ENCODE measurements around the gene GOLGB1.

GOLGB1 gene

DNA sequence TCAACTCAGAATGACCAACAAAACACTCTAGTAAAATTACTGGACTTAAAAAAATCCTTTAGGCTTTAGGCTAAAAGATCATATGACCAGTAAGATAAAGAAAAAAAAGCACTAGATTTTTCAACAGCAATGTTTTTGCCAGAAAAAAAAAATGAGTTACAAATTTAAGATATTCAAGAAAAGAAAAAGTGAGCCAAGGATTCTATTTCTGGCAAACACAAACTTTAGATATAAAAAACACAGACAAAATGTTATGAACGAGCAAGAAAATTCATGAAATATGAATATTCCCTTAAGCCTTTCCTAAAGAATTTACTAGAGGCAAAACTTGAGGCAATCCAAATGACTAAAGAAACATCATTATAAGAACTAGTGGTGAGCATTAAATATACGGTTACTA is 8.6 kb downstream of the GOLGB1 start:
- no peak for DNase-seq (ENCODE audit: low read depth in 2 of 2)

DNA sequence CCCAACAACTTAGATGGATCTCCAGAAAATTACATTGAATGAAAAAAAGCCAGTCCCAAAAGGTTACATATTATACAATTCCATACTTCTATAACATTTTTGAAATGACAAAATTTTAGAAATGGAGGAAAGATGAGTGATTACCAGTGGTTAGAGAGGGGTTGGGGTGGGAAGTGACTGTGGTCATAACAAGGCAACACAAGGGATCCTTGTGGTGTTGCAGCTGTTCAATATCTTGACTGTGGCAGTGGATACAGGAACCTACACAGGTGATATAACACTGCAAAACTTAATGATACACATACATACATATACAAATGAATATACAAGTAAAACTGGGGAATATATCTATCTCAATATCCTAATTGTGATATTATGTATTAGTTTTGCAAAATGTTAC is 9.6 kb downstream of the GOLGB1 start:
- no peak for DNase-seq (ENCODE audit: low read depth in 2 of 2)

GRCh38 chr3:121737644-121738043 is 11.9 kb downstream of the GOLGB1 start:
- DNase-seq (ENCODE audit: low read depth in 2 of 2) = no peak

- no peak for DNase-seq (ENCODE audit: low read depth in 2 of 2)
Measured at GRCh38 chr3:121736112-121736511, 13.4 kb downstream of the GOLGB1 start.

GRCh38 chr3:121735047-121735696 is 14.4 kb downstream of the GOLGB1 start:
- no peak for DNase-seq (ENCODE audit: low read depth in 2 of 2)

- DNase-seq (ENCODE audit: low read depth in 2 of 2) = no peak
Measured at GRCh38 chr3:121730940-121731687, 18.4 kb downstream of the GOLGB1 start.

DNA sequence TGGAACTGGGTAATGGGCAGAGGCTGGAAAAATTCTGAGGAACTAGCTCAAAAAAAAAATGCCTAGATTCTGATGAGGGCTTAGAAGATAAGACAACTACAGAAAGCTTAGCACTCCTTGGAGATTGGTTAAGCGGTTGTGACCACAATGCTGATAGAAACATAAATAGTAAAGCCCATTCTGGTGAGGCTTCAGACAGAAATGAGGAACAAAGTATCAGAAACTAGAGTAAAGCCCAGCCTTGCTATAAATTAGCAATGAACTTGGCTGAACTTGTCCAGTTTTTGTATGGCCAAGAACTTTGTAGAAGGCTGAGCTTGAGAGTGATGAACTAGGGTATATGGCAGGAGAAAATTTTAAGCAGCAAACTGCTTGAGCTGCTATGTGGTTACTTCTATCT is 25.4 kb downstream of the GOLGB1 start:
- no peak for DNase-seq (ENCODE audit: low read depth in 2 of 2)

GRCh38 chr3:121723485-121723884 is 26.1 kb downstream of the GOLGB1 start:
- no peak for DNase-seq (ENCODE audit: low read depth in 2 of 2)

DNA sequence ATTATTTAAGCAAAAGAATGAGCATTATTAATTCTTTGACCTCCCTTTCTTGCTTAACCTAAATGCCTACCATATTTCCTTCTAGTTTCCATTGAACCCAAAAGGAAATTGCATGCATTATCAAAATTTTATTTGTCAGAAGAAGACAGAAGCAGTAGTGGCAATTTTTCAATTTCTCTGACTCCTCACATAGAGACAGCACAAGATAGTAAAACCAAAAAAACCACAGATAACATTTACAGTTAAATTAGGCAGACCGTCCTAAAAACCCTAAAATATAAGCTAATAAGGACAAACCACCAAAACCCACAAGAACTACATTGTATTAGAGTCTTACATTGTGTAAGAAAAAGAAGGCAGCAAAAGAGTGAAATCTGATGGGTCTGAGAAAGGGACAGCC is 27.1 kb downstream of the GOLGB1 start:
- no peak for DNase-seq (ENCODE audit: low read depth in 2 of 2)

DNA sequence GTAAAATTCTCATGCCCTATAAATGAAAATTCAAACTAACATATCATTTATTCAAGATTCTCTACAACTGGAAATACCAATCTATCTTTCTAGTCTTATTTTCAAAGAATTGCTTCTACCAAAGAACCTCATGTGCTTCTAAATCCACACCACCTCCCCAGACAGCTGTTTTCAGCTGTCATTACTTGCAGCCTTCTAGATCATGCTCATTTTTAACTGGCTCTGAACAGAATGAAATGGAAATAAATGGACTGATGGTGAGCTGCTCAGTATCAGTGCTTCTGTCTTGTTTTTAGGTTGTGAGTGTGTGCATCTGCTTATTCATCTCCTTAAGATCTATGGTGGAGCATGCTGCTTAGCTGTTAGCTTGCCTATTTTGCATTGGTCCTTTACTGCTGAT is 29.4 kb downstream of the GOLGB1 start:
- no peak for DNase-seq (ENCODE audit: low read depth in 2 of 2)

DNA sequence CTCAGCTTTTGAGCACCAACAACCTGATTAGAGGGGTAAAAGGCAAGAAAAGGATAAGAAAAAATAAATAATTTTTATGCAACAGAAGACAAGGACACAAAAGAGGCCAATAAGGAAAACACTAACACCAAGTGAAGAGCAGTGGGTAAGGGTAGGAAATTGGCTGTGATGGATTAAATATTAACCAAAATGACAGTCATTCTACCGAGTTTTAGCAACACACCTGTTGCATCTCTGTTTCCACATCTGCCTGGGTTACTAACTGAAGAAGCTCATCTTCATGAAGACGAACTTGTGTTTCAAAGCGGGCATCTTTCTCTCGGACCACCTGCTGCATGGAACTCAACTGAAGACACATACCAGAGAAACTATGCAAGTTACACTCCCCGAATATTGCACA is 30.1 kb downstream of the GOLGB1 start:
- DNase-seq (ENCODE audit: low read depth in 2 of 2) = no peak

DNA sequence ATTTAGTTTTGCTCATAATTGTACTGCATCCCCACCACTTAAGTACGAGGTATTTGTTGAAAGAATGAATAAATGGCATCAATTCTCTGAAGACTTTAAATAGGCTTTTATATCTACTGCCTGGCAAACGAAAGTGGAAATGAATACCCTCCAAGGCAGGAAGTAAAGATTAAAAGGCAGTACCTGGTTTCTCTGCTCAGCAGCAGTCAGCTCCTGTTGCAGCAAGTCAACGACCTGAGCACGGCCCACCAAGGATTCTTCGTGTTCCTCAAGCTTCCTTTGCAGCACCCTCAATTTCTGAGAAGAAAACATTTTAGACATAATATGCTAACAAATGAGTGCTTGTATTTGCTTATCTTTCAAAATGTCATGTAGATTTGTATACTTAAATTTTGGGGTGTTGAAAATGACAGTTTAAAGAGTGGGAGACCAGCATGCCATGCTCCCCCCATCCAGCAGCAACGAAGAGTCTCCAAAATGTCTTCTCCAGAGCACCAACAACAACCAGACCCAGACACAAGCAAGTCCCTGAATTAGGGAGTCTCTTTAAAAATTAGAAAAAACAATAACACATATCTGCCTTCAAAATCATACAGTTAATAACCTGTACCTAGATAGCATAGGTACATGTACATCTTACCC is 31.2 kb downstream of the GOLGB1 start:
- DNase-seq (ENCODE audit: low read depth in 2 of 2) = no peak

- no peak for DNase-seq (ENCODE audit: low read depth in 2 of 2)
Measured at GRCh38 chr3:121710347-121710746, 39.2 kb downstream of the GOLGB1 start.

DNA sequence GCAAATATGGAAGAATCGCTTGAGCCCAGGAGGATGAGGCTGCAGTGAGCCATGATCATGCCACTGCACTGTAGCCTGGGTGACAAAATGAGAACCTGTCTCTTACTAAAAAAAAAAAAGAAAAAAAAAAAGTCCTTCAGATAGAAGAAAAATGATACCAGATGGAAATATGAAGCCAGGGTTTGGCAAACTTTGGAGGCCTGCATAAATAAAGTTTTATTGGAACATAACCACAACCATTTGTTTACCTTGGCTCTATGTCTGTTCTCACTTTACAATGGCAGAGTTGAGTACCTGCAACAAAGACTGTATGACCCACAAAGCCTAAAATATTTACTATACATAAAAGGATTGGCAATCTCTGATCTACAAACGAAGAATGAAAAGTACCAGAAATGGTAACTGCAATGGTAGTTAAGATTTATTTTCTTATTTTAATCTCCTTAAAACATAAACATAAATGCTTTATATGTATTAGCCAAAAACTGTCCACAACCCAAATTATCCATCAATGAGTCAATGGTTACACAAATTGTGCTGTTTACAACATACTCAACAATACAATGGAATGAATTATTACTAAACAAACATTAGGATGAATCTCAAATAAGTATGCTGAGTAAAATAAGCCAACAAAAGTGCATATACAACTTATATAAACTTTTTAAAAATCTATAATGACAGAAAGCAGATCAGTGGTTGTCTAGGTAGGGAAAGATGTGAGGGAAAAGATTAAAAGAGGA is 41.8 kb downstream of the GOLGB1 start:
- no peak for DNase-seq (ENCODE audit: low read depth in 2 of 2)

- DNase-seq (ENCODE audit: low read depth in 2 of 2) = no peak
Measured at GRCh38 chr3:121705541-121705940, 44.0 kb downstream of the GOLGB1 start.

GRCh38 chr3:121703973-121704372 is 45.6 kb downstream of the GOLGB1 start:
- no peak for DNase-seq (ENCODE audit: low read depth in 2 of 2)

GRCh38 chr3:121698901-121699300 is 50.6 kb downstream of the GOLGB1 start:
- DNase-seq (ENCODE audit: low read depth in 2 of 2) = no peak

- no peak for DNase-seq (ENCODE audit: low read depth in 2 of 2)
Measured at GRCh38 chr3:121698476-121698875, 51.1 kb downstream of the GOLGB1 start.

DNA sequence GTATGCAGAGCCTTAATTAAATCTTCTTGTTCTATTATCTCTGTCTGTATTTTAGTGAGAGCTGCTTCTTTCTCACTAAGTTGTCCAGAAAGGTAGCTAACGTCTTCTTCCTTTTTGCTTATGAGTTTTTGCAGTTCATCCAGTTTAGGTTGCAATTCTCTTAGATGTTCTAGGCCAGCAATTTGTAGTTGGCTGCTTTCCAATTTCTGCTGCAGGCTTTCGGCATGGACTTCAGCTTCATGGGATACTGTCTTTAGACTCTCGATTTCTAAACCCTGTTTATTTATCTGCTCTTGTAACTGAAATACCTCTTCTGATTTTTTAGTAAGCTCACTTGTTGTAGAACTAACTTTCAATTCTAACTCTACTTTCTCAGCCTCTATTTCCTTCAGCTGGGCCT is 53.4 kb downstream of the GOLGB1 start:
- no peak for DNase-seq (ENCODE audit: low read depth in 2 of 2)

- DNase-seq (ENCODE audit: low read depth in 2 of 2) = no peak
Measured at GRCh38 chr3:121692010-121692699, 57.4 kb downstream of the GOLGB1 start.

GRCh38 chr3:121690777-121691405 is 58.6 kb downstream of the GOLGB1 start:
- no peak for DNase-seq (ENCODE audit: low read depth in 2 of 2)
